Type B pancreatic cell (in vitro differentiated cells): ENCODE data around the gene HOXB1. TPM values are rescaled to one million over a fixed set of nuclear protein-coding genes. Genes with fewer than 3 reads are reported as not detected.
A peak's percentile ranks its signal among the peaks of the same experiment; 100 is the strongest.

Source experiments
- DNase-seq: peaks from one replicate; pipeline ENCODE4 v3.0.0; 2021; ENCODE audit warnings: mixed read lengths; ENCODE audit not compliant: unreplicated experiment; ENCODE audit errors: extremely low spot score
- H3K27ac Mint-ChIP-seq: 2 replicates; pipeline ENCODE4 v1.8.0; 2021; ENCODE audit warnings: mild to moderate bottlenecking, mixed read lengths
- H3K27me3 Mint-ChIP-seq: 2 replicates; pipeline ENCODE4 v1.8.0; 2021; ENCODE audit warnings: mixed read lengths
- H3K36me3 Mint-ChIP-seq: 2 replicates; pipeline ENCODE4 v1.8.0; 2021; ENCODE audit warnings: mixed read lengths
- H3K4me1 Mint-ChIP-seq: one replicate; pipeline ENCODE4 v1.8.0; 2021; ENCODE audit warnings: mixed read lengths; ENCODE audit not compliant: unreplicated experiment
- H3K4me3 Mint-ChIP-seq: 2 replicates; pipeline ENCODE4 v1.8.0; 2021; ENCODE audit warnings: mild to moderate bottlenecking, mixed read lengths
- H3K9me3 Mint-ChIP-seq: 2 replicates; pipeline ENCODE4 v1.8.0; 2021; ENCODE audit warnings: mixed read lengths
- CTCF ChIP-seq: fragments of 200-600 bp; sonication (generic); conservative IDR thresholded peaks from 2 replicates; pipeline ENCODE4 v1.5.0; 2021; ENCODE audit warnings: antibody characterized with exemption, mild to moderate bottlenecking
- total RNA-seq: library from RNA; stranded (reverse); gene quantifications from 2 replicates; pipeline ENCODE4 v1.2.1, GENCODE V29; 2021; ENCODE audit warnings: low replicate concordance

Gene HOXB1
- total RNA-seq, 1 donor from 2014 or later = 0.29 TPM

- Mint-ChIP-seq H3K9me3 (no peaks in the 10 kb centered on the region), H3K27me3 (peaks cover 59% of the 10 kb centered on the region), H3K36me3 (no peaks in the 10 kb centered on the region), H3K4me1 (peaks cover 49% of the 10 kb centered on the region), H3K27ac (no peak overlapping the region), H3K4me3 (peak overlapping the region; percentile 75)
- no peak for TF ChIP-seq CTCF
- DNase-seq = no peak
These were observed 3.3 kb downstream of the HOXB1 start for GRCh38 chr17:48527547-48527932.

- H3K27ac Mint-ChIP-seq = peak overlapping the region; percentile 48
- DNase-seq = no peak
- H3K27me3 Mint-ChIP-seq = peaks cover 55% of the 10 kb centered on the region
- no peaks in the 10 kb centered on the region for H3K36me3 Mint-ChIP-seq
- TF ChIP-seq CTCF = no peak
- H3K4me3 Mint-ChIP-seq = peak overlapping the region; percentile 58
- H3K4me1 Mint-ChIP-seq = peaks cover 52% of the 10 kb centered on the region
- peaks cover under 1% of the 10 kb centered on the region for H3K9me3 Mint-ChIP-seq
These were observed 3.9 kb downstream of the HOXB1 start for GRCh38 chr17:48526608-48527546.

GRCh38 chr17:48523010-48523409 lies 7.8 kb downstream of the HOXB1 start:
- Mint-ChIP-seq H3K27me3 (peaks cover 32% of the 10 kb centered on the region), H3K36me3 (peaks cover 3% of the 10 kb centered on the region), H3K27ac (peak overlapping the region; percentile 37), H3K4me1 (peaks cover 47% of the 10 kb centered on the region), H3K9me3 (peaks cover 4% of the 10 kb centered on the region), H3K4me3 (peak overlapping the region; percentile 43)
- no peak for DNase-seq
- peak; percentile 54 for TF ChIP-seq CTCF

GRCh38 chr17:48522031-48522653 lies 8.7 kb downstream of the HOXB1 start:
- Mint-ChIP-seq H3K36me3 (peaks cover 3% of the 10 kb centered on the region), H3K4me1 (peaks cover 43% of the 10 kb centered on the region), H3K27ac (peak overlapping the region; percentile 12), H3K27me3 (peaks cover 34% of the 10 kb centered on the region), H3K9me3 (peaks cover 4% of the 10 kb centered on the region), H3K4me3 (peak overlapping the region; percentile 46)
- DNase-seq = no peak
- no peak for TF ChIP-seq CTCF

- no peak for TF ChIP-seq CTCF
- peak overlapping the region; percentile 45 for H3K4me3 Mint-ChIP-seq
- H3K36me3 Mint-ChIP-seq = peaks cover 3% of the 10 kb centered on the region
- H3K27ac Mint-ChIP-seq = peak overlapping the region; percentile 34
- peaks cover 31% of the 10 kb centered on the region for H3K4me1 Mint-ChIP-seq
- DNase-seq = no peak
- peaks cover 30% of the 10 kb centered on the region for H3K27me3 Mint-ChIP-seq
- H3K9me3 Mint-ChIP-seq = peaks cover 4% of the 10 kb centered on the region
These were observed 10.2 kb downstream of the HOXB1 start for GRCh38 chr17:48520631-48521079.
